Activated CD4-positive, alpha-beta T cell treated with anti-CD3 and anti-CD28 coated beads, Interleukin-2, amount 50 U/mL, for 1 hour (primary cell): ENCODE measurements around the gene CASK.

Experiments used
- DNase-seq: peaks from one replicate; pipeline ENCODE4 v3.0.0-alpha.2; 2020

Gene CASK

GRCh38 chrX:41827886-41828285, 95.5 kb downstream of the CASK start:
- no peak for DNase-seq

- no peak for DNase-seq
These were observed 97.6 kb downstream of the CASK start for GRCh38 chrX:41825796-41826195.

GRCh38 chrX:41824551-41824950, 98.8 kb downstream of the CASK start:
- no peak for DNase-seq

- no peak for DNase-seq
These were observed 100.0 kb downstream of the CASK start for GRCh38 chrX:41823402-41823801.

GRCh38 chrX:41822892-41823291, 100.5 kb downstream of the CASK start:
- DNase-seq, result no peak

- DNase-seq, result no peak
These were observed 115.3 kb downstream of the CASK start for GRCh38 chrX:41808047-41808446.

GRCh38 chrX:41802958-41803357, 120.4 kb downstream of the CASK start:
- no peak for DNase-seq

GRCh38 chrX:41799661-41800060, 123.7 kb downstream of the CASK start:
- no peak for DNase-seq

- no peak for DNase-seq
These were observed 126.8 kb downstream of the CASK start for GRCh38 chrX:41796577-41796976.

- DNase-seq, result no peak
These were observed 127.3 kb downstream of the CASK start for GRCh38 chrX:41796046-41796445.

GRCh38 chrX:41789374-41789773, 134.0 kb downstream of the CASK start:
- DNase-seq, result no peak

GRCh38 chrX:41785685-41786084, 137.7 kb downstream of the CASK start:
- no peak for DNase-seq

- DNase-seq, result no peak
These were observed 141.9 kb downstream of the CASK start for GRCh38 chrX:41781500-41781899.

GRCh38 chrX:41779941-41780340, 143.4 kb downstream of the CASK start:
- no peak for DNase-seq

GRCh38 chrX:41779030-41779564, 144.3 kb downstream of the CASK start:
- no peak for DNase-seq

GRCh38 chrX:41761702-41762101, 161.7 kb downstream of the CASK start:
- no peak for DNase-seq

GRCh38 chrX:41761169-41761568, 162.2 kb downstream of the CASK start:
- no peak for DNase-seq

GRCh38 chrX:41759817-41760216, 163.5 kb downstream of the CASK start:
- no peak for DNase-seq

GRCh38 chrX:41758401-41758800, 165.0 kb downstream of the CASK start:
- no peak for DNase-seq

GRCh38 chrX:41750716-41751115, 172.6 kb downstream of the CASK start:
- no peak for DNase-seq

- DNase-seq, result no peak
These were observed 183.5 kb downstream of the CASK start for GRCh38 chrX:41739871-41740270.

GRCh38 chrX:41737065-41737464, 186.3 kb downstream of the CASK start:
- DNase-seq, result peak; percentile 1

- DNase-seq, result no peak
These were observed 188.8 kb downstream of the CASK start for GRCh38 chrX:41734530-41734929.

GRCh38 chrX:41733939-41734338, 189.4 kb downstream of the CASK start:
- no peak for DNase-seq

- DNase-seq, result no peak
These were observed 191.1 kb downstream of the CASK start for GRCh38 chrX:41732260-41732659.

GRCh38 chrX:41730081-41730480, 193.3 kb downstream of the CASK start:
- no peak for DNase-seq
